GM12872 (cell line): ENCODE measurements around the gene SRPK2.
A peak's percentile ranks its signal among the peaks of the same experiment; 100 is the strongest.

Experiments
- CTCF ChIP-seq: IDR thresholded peaks from 3 replicates; pipeline ENCODE4 v1.5.1; 2011; ENCODE audit warnings: low read depth, mild to moderate bottlenecking, low read length, moderate library complexity; ENCODE audit not compliant: insufficient read depth

Gene SRPK2

GRCh38 chr7:105157278-105157677 lies 231.4 kb downstream of the SRPK2 start:
- TF ChIP-seq CTCF = no peak

GRCh38 chr7:105156731-105157130 lies 232.0 kb downstream of the SRPK2 start:
- no peak for TF ChIP-seq CTCF

- TF ChIP-seq CTCF = no peak
Measured at GRCh38 chr7:105154084-105154483, 234.6 kb downstream of the SRPK2 start.

GRCh38 chr7:105153531-105153930 lies 235.2 kb downstream of the SRPK2 start:
- TF ChIP-seq CTCF = no peak

- no peak for TF ChIP-seq CTCF
Measured at GRCh38 chr7:105151152-105151551, 237.6 kb downstream of the SRPK2 start.

GRCh38 chr7:105149827-105150226 lies 238.9 kb downstream of the SRPK2 start:
- TF ChIP-seq CTCF = no peak

- TF ChIP-seq CTCF = peak; percentile 59
Measured at GRCh38 chr7:105141068-105141467, 247.7 kb downstream of the SRPK2 start.

GRCh38 chr7:105139381-105139780 lies 249.3 kb downstream of the SRPK2 start:
- TF ChIP-seq CTCF = no peak
